NCI-H1694 (cell line): ENCODE data around the gene TIMM8A.
A peak's percentile ranks its signal among the peaks of the same experiment; 100 is the strongest.
"Not testable (repeated sequence)": the region's sequence is repeated elsewhere in the genome, so short reads cannot be mapped to it uniquely, and the experiment has no call there.

Source experiments
- DNase-seq: peaks from one replicate; lab custom pipeline; 2025; lab: John Stamatoyannopoulos, UW

Gene TIMM8A

DNA sequence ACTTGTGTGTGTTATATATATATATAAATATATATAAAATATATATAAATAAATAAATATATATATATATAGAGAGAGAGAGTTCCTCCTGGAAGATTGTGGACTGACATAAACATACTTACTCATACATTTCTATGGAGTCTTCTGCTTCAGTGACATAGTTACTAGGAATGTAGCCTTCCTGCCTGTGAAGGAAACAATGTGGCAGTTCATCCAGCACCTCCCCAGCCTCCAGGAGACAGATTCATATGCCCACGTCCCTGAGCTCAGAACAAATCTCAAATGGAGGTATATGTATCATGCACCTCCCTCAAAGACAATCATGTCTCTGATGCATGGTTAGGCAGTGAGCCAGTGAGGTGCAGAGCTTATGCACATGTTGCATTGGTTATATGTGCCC, 11.4 kb upstream of the TIMM8A start:
- DNase-seq: no peak

DNA sequence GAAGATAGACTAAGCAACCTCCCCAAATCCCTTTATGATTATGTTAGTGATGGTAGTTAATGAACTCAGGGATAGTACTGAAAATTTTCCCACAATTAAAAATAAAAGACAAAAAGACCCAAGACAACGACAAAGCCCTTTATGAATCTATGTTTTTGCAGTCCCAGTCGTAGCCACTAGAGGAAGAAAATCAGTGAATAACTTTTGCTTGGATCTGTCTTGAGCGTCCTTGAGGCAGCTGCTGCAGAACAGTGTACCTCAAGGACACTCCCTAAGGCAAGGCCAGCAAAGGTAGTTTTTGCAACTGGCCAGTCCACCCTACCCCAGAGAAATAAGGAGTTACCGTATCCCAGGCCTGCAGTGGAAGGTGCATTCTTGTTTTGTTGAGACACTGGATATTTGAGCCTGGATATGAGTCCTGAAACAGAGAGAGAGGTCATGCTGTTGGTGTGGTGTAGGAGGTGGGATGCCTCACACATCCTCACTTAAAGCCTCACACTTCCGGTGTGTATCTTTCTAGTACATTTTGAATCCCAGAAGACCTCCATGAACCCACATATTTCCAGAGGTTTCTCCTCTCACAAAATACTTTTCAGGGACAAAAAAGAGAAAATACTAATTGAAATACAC, 8.7 kb upstream of the TIMM8A start:
- DNase-seq: no peak

DNA sequence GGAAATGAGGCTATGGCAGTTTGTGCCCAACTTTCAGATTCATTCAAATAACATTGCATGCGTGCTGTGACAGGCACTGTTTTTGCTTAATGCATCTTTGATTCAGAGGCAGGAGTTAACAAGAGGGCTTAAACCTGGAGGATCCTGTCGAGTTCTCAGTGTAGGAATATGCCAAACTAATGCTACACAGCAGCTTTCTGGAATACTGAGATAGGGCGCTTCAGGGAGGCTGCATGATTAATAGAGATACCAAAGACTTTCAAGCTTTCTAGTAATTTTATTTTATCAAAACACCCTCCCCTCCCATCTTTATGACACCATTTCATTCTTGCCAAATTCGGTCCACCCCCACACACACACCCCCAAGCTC, 636 bp upstream of the TIMM8A start:
- no peak for DNase-seq

DNA sequence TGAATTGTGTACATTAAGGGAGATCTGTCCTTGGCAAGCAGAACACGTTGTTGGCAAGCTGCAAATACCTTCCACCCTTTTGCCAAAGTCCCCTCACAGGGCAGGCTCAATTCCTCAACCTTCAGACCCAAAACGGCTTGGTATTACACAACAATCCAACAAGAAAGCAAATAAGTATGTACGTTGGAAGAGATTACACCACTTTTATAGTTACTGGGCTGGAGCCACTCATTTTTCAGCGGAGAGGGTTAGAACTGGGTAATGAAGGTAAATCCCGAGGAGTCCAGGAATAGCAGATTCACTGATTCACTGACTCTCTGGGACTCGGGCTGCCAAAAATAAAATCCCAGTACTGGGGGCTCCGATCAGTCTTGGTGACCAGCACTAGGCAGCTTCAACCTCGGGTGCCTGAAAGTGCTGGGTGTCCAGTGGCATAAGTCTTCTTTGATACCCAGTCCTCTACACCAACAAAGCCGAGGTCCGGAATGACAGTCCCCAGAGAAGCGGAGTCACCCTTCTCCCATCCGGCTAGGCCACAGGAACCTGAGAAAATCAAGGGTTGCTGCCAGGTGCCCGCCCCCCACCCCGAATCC, 587 bp downstream of the TIMM8A start:
- DNase-seq: no peak

DNA sequence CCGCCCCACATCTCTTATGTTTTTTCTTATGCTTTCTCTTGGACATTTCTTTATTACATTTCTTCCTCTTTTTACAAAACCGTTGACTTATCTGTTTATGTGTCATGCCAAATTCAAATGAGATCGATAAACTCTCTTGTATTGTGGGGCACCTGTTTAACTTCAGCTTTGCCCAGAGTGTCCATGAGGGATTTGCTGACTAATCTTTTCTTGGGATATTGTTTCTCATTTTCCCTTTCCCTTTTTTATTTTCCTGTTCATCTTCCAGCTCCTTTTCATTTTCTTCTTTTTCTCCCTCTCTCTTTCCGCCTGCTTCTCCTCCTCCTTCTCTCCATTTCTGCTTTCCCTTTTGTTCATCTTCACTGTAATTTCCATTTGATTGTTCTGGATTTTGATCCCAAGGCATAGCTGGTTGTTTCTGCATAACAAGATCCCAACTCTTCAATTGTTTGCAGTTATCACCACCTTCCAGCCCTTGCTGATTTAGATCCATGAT, 10.7 kb downstream of the TIMM8A start:
- no peak for DNase-seq

DNA sequence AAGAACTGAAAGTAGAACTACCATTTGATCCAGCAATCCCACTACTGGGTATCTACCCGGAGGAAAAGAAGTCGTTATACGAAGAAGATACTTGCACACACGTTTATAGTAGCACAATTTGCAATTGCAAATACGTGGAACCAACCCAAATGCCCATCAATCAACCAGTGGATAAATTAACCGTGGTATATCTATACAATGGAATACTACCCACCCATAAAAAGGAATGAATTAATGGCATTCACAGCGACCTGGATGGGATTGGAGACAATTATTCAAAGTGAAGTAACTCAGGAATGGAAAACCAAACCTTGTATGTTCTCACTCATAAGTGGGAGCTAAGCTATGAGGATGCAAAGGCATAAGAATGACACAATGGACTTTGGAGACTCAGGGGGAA, 14.2 kb downstream of the TIMM8A start:
- DNase-seq: not testable (repeated sequence)

DNA sequence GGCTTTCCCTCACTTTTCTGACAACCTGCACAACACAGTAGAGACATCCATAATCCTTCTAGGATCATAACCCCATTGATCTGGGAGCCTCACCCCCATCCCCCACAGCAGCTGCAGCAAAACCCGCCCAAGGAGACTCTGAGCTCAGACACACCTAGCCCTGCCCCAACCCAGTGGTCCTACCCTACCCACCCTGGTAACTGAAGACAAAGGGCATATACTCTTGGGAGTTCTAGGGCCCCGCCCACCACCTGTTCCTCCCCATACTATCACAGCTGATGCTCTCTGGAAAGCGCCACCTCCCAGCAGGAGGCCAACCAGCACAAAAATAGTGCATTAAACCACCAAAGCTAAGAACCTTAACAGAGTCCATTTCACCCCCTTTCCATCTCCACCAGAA, 21.9 kb downstream of the TIMM8A start:
- DNase-seq: not testable (repeated sequence)

DNA sequence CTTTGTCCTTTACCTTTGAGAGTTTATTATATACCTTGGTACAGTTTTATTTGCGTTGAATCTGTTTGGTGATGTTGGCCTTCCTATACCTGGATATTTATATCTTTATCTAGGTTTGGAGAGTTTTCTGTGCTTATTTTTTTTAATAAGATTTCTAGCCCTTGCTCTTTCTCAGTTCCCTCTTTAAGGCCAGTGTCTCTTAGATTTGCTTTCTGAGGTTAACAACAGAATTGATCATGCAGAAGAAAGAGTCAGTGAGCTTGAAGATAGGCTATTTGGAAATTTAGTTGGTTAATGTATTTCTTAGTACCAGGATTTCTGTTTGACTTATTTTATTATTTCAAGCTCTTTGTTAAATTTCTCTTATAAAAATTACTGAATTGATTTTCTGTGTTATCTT, 44.8 kb downstream of the TIMM8A start:
- peak; percentile 0 for DNase-seq
